GM12892 (cell line): Measurements from ENCODE around the gene C1QTNF9.

Experiments
- POLR2A ChIP-seq: IDR thresholded peaks from 2 replicates; pipeline ENCODE4 v1.6.1; 2011; ENCODE audit warnings: low read depth, low read length, control low read depth
- POLR2AphosphoS5 ChIP-seq: IDR thresholded peaks from 2 replicates; pipeline ENCODE4 v1.6.1; 2011; ENCODE audit warnings: low read depth, low read length, control low read depth
- TAF1 ChIP-seq: IDR thresholded peaks from 2 replicates; pipeline ENCODE4 v1.6.1; 2011; ENCODE audit warnings: low read depth, mild to moderate bottlenecking, control low read depth, low read length, borderline replicate concordance

DNA sequence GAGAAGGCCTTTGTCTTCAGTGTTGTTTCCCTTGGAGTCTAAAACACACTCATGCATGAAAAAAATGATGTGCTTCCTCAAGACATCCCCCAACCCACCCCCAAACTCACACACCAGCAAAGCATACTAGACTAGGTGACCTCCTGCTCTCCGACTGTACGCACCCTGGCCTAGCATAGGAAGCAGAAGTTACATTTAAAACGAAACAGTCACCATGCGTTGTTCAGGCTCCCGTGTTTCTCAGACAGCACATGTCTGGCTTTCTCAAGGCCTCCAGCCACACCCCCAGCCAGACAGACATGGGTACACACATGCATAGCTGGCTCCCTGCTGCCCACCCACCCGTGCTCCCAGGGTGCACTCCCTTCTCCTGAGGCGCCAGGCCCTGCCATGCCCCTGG lies 28.7 kb upstream of the C1QTNF9 start:
- TF ChIP-seq POLR2A = no peak
- TF ChIP-seq TAF1 = no peak
- TF ChIP-seq POLR2AphosphoS5 = no peak
